Breast epithelium (tissue), 4 donors: ENCODE data around the gene CACNA2D3. TPM values are rescaled to one million over a fixed set of nuclear protein-coding genes. Genes with fewer than 3 reads are reported as not detected.

Experiments used
- DNase-seq, 2 donors: peaks; one replicate each; pipeline ENCODE4 v3.0.0-alpha.2; 2019; ENCODE audit warnings: low spot score in 2 of 2
- H3K27ac ChIP-seq, 2 donors: fragments of 200-600 bp; sonication (generic) in 1 of 2; one replicate each; pipeline ENCODE4 v1.5.1; 2016 to 2019; ENCODE audit warnings: mild to moderate bottlenecking in 1 of 2
- H3K27me3 ChIP-seq, 2 donors: fragments of 200-600 bp; sonication (generic) in 1 of 2; one replicate each; pipeline versions ENCODE4 v1.5.1 to v1.6.0; 2017 to 2019; ENCODE audit warnings: control low read depth in 1 of 2, mild to moderate bottlenecking in 1 of 2
- H3K36me3 ChIP-seq: fragments of 200-600 bp; one replicate; pipeline ENCODE4 v1.5.1; 2019
- H3K4me1 ChIP-seq, 2 donors: fragments of 200-600 bp; sonication (generic); one replicate each; pipeline ENCODE4 v1.5.1; 2016 to 2019; ENCODE audit warnings: control low read depth in 1 of 2
- H3K4me3 ChIP-seq, 3 donors: fragments of 200-600 bp; sonication (generic); 1 replicate in 2 of 3; 2 replicates in 1 of 3; pipeline ENCODE4 v1.5.1; 2016 to 2019; ENCODE audit warnings: mild to moderate bottlenecking in 3 of 3, moderate library complexity in 2 of 3
- H3K9me3 ChIP-seq, 2 donors: fragments of 200-600 bp; sonication (generic) in 1 of 2; one replicate each; pipeline ENCODE4 v1.5.1; 2016 to 2019; ENCODE audit warnings: control low read depth in 1 of 2
- CTCF ChIP-seq, 3 donors: fragments of 450-650 bp; IDR thresholded peaks; one replicate each; pipeline ENCODE4 v1.5.1; 2016 to 2017; ENCODE audit warnings: antibody characterized with exemption in 3 of 3, mild to moderate bottlenecking in 3 of 3, moderate library complexity in 3 of 3
- POLR2A ChIP-seq: fragments of 450-650 bp; IDR thresholded peaks from one replicate; pipeline ENCODE4 v1.6.1; 2016; ENCODE audit warnings: antibody characterized with exemption, mild to moderate bottlenecking, moderate library complexity
- POLR2AphosphoS5 ChIP-seq, 3 donors: sonication (generic); formaldehyde crosslinking; IDR thresholded peaks; one replicate each; pipeline ENCODE4 v1.6.1; 2017; ENCODE audit warnings: antibody characterized with exemption in 3 of 3
- intact Hi-C: fragments of 100-400 bp; cut with DNase I; formaldehyde crosslinking; loops from one replicate; pipeline ENCODE4 v1.15.1; 2023; ENCODE audit warnings: low total_unique reads
- total RNA-seq, 3 donors: library from RNA; depleted of rRNA; stranded (reverse); fragments of >200 nt; gene quantifications; one replicate each; pipeline ENCODE4 v1.1.0, GENCODE V29; 2016

Gene CACNA2D3
- total RNA-seq, 3 donors from 2014 or later, result 0.59 to 3.4 (median 2.3) TPM

DNA sequence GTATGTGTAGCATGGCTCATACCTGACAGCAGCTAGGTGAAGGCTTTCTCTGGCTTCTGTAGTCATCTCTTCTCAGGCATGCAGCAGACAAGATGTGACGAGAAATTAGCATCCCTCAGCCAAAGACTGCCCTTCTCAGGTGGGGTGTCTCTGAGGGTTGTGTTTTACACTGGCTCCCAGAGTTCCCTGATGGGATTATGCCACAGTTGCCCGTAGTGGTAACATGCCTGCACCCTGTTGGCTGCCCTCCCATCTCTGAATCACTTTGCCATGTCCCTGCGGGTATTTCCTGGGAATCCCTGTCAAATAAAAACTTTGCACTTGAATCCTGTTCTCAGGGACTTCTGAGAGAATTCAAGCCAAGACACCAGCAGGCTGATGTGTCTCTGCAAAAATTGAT is 735.0 kb downstream of the CACNA2D3 start:
- no peaks in the 10 kb centered on the region for H3K27me3 ChIP-seq
- intact Hi-C loops, result no loop called here
- no peak overlapping the region for H3K27ac ChIP-seq
- TF ChIP-seq POLR2AphosphoS5 (IDR thresholded peaks at IDR 0.05), result no peak
- no peak for TF ChIP-seq CTCF (IDR thresholded peaks at IDR 0.05)
- TF ChIP-seq POLR2A, result no peak
- H3K4me1 ChIP-seq, result peaks cover 0 to 3% of the 10 kb centered on the region in 2 donors
- H3K4me3 ChIP-seq, result no peak overlapping the region
- no peaks in the 10 kb centered on the region for H3K9me3 ChIP-seq
- no peaks in the 10 kb centered on the region for H3K36me3 ChIP-seq
- no peak for DNase-seq

DNA sequence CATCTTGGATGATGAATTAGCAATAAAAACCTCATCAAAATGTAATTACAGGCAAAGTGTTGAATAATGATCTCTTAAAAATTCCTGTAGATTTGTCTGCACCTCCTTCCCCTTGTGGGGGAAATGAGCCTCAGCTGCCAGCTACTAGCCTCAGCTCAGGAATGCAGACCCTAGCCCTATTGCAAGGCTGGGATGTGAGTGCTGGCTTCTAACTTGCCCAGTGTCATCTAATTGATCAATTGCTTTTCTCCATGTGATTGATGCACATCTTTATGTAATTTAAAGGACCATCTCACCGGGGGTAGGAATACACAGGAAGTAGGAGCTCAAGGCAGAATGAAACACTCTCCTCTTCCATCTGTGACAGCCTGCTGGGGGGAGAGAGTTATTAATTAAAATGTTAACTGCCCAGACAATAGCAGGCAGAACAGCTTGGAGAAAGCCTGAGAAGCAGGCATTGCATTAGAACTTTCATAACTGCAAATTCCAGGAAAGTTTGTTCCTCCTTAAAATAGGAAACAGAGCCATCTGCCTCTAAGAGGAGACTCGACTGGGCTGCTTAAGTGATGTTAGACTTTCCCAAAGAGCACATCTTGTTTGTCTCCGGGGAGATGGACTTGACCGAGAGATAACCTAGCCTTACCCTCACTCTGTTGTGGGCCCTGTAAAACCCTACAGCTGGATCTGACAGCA is 735.9 kb downstream of the CACNA2D3 start:
- intact Hi-C loops, result no loop called here

DNA sequence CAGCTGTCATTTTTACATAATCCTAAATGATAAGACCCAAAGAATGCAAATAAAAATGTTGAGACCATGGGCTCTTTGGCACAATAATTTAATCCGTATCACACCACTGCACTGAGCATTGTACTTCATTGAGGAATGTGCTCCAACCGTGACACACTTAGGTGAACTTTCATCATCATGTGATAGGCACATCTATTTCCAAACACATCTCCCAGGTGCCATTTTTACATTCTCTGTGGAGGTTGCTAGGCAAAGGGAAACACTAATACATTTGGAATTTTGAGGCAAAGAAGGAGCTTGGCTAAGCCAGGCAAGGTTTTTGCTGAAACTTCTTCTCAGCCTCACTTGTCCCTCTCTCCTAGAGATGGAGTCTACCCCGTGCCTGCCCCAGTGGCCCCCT is 736.8 kb downstream of the CACNA2D3 start:
- no peaks in the 10 kb centered on the region for H3K36me3 ChIP-seq
- H3K27ac ChIP-seq, result no peak overlapping the region
- no peak overlapping the region for H3K4me3 ChIP-seq
- TF ChIP-seq POLR2AphosphoS5 (IDR thresholded peaks at IDR 0.05) (no peak), POLR2A (no peak), CTCF (IDR thresholded peaks at IDR 0.05) (no peak)
- intact Hi-C loops, result no loop called here
- no peaks in the 10 kb centered on the region for H3K27me3 ChIP-seq
- H3K4me1 ChIP-seq, result peaks cover 0 to 3% of the 10 kb centered on the region in 2 donors
- no peak for DNase-seq
- no peaks in the 10 kb centered on the region for H3K9me3 ChIP-seq

More for the DNA sequence above, 735.9 kb downstream of the CACNA2D3 start:
- DNase-seq, result no peak
- Histone ChIP-seq H3K9me3 (no peaks in the 10 kb centered on the region), H3K27me3 (no peaks in the 10 kb centered on the region), H3K4me1 (peaks cover 0 to 3% of the 10 kb centered on the region in 2 donors), H3K4me3 (no peak overlapping the region), H3K27ac (no peak overlapping the region), H3K36me3 (no peaks in the 10 kb centered on the region)
- TF ChIP-seq POLR2AphosphoS5 (IDR thresholded peaks at IDR 0.05) (no peak), CTCF (IDR thresholded peaks at IDR 0.05) (no peak)

DNA sequence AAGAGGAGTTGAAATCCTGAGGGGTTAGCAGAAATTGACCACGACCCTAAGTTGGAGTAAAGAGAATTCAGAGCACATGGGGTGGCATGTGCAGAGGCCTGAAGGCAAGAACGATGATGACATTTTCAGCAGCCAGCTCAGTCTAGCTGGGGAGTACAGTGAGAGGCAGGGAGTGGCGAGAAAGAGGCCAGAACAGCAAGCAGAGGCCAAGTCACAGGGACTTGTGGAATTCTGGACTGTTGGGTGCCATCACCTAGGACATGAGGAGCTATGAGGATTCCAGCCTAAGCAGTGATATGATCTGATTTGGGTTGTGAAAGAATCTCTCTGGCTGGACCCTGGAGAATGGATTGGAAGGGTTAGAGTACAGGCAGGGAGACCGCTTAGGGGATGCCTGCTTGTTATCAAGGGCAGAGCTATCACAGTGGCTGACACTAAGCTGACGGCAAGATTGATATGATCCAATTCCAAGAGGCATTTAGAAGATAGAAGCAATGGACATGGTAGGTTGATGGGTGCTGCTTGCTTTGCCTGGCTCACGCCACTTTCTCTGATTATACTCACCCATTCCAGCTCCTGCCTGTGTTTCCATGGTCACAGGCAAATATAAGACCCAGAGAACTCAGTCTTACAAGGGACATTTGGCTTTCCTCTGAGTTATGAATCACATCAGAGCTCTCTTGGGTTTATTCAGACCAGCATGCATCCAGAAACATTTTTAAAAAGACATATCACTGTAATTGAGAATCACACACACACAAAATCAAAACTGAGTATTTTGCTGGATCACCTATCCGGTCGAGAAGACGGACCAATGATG is 739.1 kb downstream of the CACNA2D3 start:
- Histone ChIP-seq H3K4me1 (peaks cover 0 to 3% of the 10 kb centered on the region in 2 donors), H3K27ac (no peak overlapping the region), H3K9me3 (no peaks in the 10 kb centered on the region), H3K36me3 (no peaks in the 10 kb centered on the region), H3K27me3 (no peaks in the 10 kb centered on the region), H3K4me3 (no peak overlapping the region)
- no peak for TF ChIP-seq CTCF (IDR thresholded peaks at IDR 0.05)
- TF ChIP-seq POLR2AphosphoS5 (IDR thresholded peaks at IDR 0.05), result no peak
- TF ChIP-seq POLR2A, result no peak
- intact Hi-C loops, result no loop called here
- no peak for DNase-seq

DNA sequence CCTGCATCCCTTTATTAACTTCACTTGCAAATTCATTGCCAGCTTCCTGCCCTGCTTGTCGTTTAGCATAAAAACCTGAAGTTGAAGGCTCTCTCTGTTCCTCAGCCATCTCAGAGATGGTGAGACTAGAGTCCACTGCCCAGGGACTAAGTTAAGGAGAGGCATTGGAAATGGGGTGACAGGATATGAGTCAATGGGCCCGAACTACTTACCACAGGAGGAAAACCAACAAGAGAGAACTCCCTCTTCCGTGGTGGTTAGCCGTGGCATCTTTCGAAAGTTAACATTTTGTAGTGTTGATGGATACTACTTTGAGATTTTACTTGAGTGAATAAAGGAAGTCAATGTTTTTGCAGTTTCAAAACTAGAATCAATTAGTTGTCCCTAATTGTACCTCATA is 740.2 kb downstream of the CACNA2D3 start:
- H3K27ac ChIP-seq, result no peak overlapping the region
- H3K27me3 ChIP-seq, result no peaks in the 10 kb centered on the region
- DNase-seq, result no peak
- intact Hi-C loops, result no loop called here
- no peak overlapping the region for H3K4me3 ChIP-seq
- no peaks in the 10 kb centered on the region for H3K36me3 ChIP-seq
- H3K9me3 ChIP-seq, result no peaks in the 10 kb centered on the region
- H3K4me1 ChIP-seq, result peaks cover 0 to 3% of the 10 kb centered on the region in 2 donors
- TF ChIP-seq POLR2A (no peak), CTCF (IDR thresholded peaks at IDR 0.05) (no peak), POLR2AphosphoS5 (IDR thresholded peaks at IDR 0.05) (no peak)
